Iris pigment epithelial cell (primary cell): Measurements from ENCODE around the gene NPEPPS.
A peak's percentile ranks its signal among the peaks of the same experiment; 100 is the strongest.
"Not testable (repeated sequence)": the region's sequence is repeated elsewhere in the genome, so short reads cannot be mapped to it uniquely, and the experiment has no call there.

Experiments
- DNase-seq: peaks from one replicate; pipeline ENCODE4 v3.0.0-alpha.2; 2011; ENCODE audit warnings: low read depth

NPEPPS gene

GRCh38 chr17:47560517-47561043, 29.7 kb downstream of the NPEPPS start:
- DNase-seq: not testable (repeated sequence)

- DNase-seq: not testable (repeated sequence)
These were observed 30.9 kb downstream of the NPEPPS start for GRCh38 chr17:47561698-47562405.

- not testable (repeated sequence) for DNase-seq
These were observed 31.4 kb downstream of the NPEPPS start for GRCh38 chr17:47562406-47562705.

- peak; percentile 36 for DNase-seq
These were observed 36.4 kb downstream of the NPEPPS start for GRCh38 chr17:47567261-47567660.

- not testable (repeated sequence) for DNase-seq
These were observed 41.7 kb downstream of the NPEPPS start for GRCh38 chr17:47572561-47572960.

GRCh38 chr17:47582416-47582815, 51.5 kb downstream of the NPEPPS start:
- not testable (repeated sequence) for DNase-seq

GRCh38 chr17:47586378-47587055, 55.6 kb downstream of the NPEPPS start:
- DNase-seq: not testable (repeated sequence)

- DNase-seq: not testable (repeated sequence)
These were observed 62.6 kb downstream of the NPEPPS start for GRCh38 chr17:47593522-47593921.

GRCh38 chr17:47603830-47604597, 73.1 kb downstream of the NPEPPS start:
- DNase-seq: no peak

- peak; percentile 74 for DNase-seq
These were observed 73.7 kb downstream of the NPEPPS start for GRCh38 chr17:47604598-47604927.

GRCh38 chr17:47605011-47605410, 74.1 kb downstream of the NPEPPS start:
- DNase-seq: peak; percentile 31

- no peak for DNase-seq
These were observed 76.6 kb downstream of the NPEPPS start for GRCh38 chr17:47607481-47607880.

- DNase-seq: peak; percentile 34
These were observed 80.8 kb downstream of the NPEPPS start for GRCh38 chr17:47611372-47612350.

- DNase-seq: peak; percentile 45
These were observed 85.0 kb downstream of the NPEPPS start for GRCh38 chr17:47615766-47616424.

- DNase-seq: no peak
These were observed 87.5 kb downstream of the NPEPPS start for GRCh38 chr17:47618410-47618809.

- DNase-seq: no peak
These were observed 89.8 kb downstream of the NPEPPS start for GRCh38 chr17:47620503-47621245.

- peak; percentile 96 for DNase-seq
These were observed 90.6 kb downstream of the NPEPPS start for GRCh38 chr17:47621293-47622179.

- DNase-seq: no peak
These were observed 91.3 kb downstream of the NPEPPS start for GRCh38 chr17:47622180-47622549.

GRCh38 chr17:47624727-47625068, 93.8 kb downstream of the NPEPPS start:
- DNase-seq: no peak
